KOPT-K1 (cell line): Measurements from ENCODE around the gene EHD4.

Source experiments
- H3K27ac ChIP-seq: fragments of 200-600 bp; sonication (generic); 2 replicates; pipeline ENCODE4 v1.5.1; 2016; ENCODE audit warnings: antibody characterized with exemption, mild to moderate bottlenecking, low read depth, low read length; ENCODE audit not compliant: poor library complexity, severe bottlenecking
- H3K36me3 ChIP-seq: fragments of 200-600 bp; sonication (generic); 2 replicates; pipeline ENCODE4 v1.5.1; 2017; ENCODE audit warnings: antibody characterized with exemption, mild to moderate bottlenecking, low read length, moderate library complexity; ENCODE audit not compliant: insufficient read depth
- H3K9me3 ChIP-seq: fragments of 200-600 bp; sonication (generic); 2 replicates; pipeline ENCODE4 v1.5.1; 2017; ENCODE audit warnings: antibody characterized with exemption, low read length, mild to moderate bottlenecking; ENCODE audit not compliant: insufficient read depth, poor library complexity, severe bottlenecking

The EHD4 gene

GRCh38 chr15:42001236-42001635 is 28.9 kb upstream of the EHD4 start:
- Histone ChIP-seq H3K36me3 (no peaks in the 10 kb centered on the region), H3K9me3 (no peaks in the 10 kb centered on the region)

DNA sequence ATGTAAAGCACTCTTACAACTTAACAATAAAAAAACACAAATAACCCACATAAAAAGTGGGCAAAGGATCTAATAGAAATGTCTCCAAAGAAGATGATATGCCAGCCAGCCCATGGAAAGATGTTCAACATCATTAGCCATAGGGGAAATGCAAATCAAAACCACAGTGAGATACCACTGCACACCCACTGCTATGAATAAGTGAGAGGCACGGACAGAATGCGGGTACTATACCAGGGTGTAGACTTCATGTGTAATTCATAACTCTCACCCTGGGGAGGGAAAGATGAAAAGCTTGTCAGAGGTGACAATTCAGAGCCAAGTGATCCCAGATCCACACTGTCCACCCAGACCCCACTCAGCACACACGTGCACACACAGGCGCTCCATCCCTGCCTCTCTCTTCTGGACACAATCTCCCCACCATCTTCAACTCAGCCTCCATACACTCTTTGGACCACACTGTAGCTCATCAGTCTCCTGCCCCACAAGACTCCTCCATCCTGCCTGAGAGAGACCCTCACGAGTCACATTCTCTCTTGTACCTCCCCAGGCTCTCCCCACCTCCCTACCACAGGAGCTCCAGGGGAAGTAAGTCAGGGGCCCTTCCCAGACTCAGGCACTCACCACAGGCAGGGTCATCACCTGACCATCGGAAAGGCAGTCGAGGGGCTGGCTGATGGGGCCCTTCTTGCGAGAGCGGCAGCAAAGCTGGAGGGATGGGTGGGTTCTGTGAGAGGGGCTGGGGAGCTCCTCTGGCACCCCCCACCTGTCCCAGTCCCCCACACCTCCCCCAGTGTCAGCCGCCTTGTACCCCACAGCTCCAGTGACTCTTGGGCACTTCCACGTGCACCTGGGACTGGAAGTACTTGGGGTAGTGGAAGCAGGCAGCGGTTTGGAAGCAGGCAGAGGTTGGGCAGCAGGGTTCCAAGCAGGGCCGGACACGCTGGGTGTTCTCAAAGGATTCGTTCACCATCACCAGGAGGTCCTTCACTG is 27.2 kb upstream of the EHD4 start:
- no peak overlapping the region for H3K27ac ChIP-seq
- H3K36me3 ChIP-seq = no peaks in the 10 kb centered on the region
- H3K9me3 ChIP-seq = no peaks in the 10 kb centered on the region

More at GRCh38 chr15:42001236-42001635, 28.9 kb upstream of the EHD4 start:
- no peak overlapping the region for H3K27ac ChIP-seq

DNA sequence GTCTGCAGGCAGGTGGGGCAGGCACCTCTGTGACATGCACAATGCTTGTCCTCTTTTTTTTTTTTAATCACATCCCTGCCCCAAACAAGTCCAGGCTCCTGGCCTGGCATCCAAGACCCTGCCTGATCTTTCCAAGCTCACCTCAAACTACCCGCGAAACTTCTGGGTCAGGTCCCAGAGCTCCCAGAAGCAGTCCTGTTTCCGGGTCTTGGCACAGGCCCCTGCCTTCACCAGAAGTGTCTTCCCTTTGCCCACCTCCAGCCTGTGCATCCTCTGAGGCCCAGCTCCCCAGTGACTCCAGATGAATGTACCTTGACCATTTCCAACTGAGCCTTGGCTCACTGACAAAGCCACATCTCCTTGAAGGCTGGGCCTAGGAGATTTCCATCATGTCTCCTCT is 25.5 kb upstream of the EHD4 start:
- no peaks in the 10 kb centered on the region for H3K36me3 ChIP-seq

GRCh38 chr15:41996921-41997592 is 24.7 kb upstream of the EHD4 start:
- Histone ChIP-seq H3K27ac (no peak overlapping the region), H3K9me3 (no peaks in the 10 kb centered on the region), H3K36me3 (no peaks in the 10 kb centered on the region)

More for the DNA sequence above, 25.5 kb upstream of the EHD4 start:
- H3K27ac ChIP-seq = no peak overlapping the region
- H3K9me3 ChIP-seq = no peaks in the 10 kb centered on the region

DNA sequence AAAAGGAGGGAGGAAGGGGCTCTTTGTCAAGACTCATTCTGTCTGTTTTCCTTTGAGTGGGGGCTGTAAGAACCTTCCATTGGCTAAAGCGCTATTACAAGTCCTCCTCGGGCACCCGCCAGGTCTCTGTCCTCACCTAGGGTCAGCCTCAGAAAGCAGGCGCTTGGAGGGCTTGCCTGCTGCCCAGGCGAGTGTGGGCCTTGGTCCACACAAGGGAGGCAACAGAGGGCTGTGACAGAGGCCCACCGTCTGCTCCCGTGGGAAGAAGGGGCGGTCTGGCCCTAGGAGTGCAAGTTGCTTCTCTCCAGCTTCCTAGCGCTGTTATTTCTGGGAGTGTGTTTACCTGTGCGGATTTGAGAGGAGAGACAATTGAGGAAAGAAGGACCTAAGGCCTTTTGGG is 24.0 kb upstream of the EHD4 start:
- no peaks in the 10 kb centered on the region for H3K9me3 ChIP-seq

GRCh38 chr15:41995476-41995855 is 23.1 kb upstream of the EHD4 start:
- no peaks in the 10 kb centered on the region for H3K36me3 ChIP-seq
- no peaks in the 10 kb centered on the region for H3K9me3 ChIP-seq
- no peak overlapping the region for H3K27ac ChIP-seq

More for the DNA sequence above, 24.0 kb upstream of the EHD4 start:
- H3K36me3 ChIP-seq = no peaks in the 10 kb centered on the region
- H3K27ac ChIP-seq = no peak overlapping the region

GRCh38 chr15:41994772-41995475 is 22.6 kb upstream of the EHD4 start:
- no peaks in the 10 kb centered on the region for H3K36me3 ChIP-seq
- H3K9me3 ChIP-seq = no peaks in the 10 kb centered on the region

DNA sequence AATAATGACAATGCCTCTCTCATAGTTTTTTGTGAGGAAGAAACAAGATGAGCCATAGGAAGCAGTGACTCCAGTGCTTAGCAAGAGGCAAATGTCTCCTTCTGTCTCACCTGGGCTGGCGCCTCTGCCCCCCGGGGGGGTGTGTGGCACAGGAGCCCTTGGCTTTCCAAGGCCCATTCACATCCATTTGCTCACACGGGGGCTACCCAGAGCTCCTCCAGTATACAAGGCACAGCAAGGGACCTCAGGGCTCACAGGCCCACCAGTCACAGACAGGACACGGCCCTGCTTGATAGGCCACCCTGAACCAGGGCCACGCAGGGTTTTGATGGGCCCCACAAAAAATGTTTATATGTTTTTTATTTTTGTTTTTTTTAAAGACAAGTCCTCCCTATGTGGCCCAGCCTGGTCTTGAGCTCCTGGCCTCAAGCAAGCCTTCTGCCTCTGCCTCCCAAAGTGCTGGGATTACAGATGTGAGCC is 21.9 kb upstream of the EHD4 start:
- Histone ChIP-seq H3K36me3 (no peaks in the 10 kb centered on the region), H3K27ac (no peak overlapping the region), H3K9me3 (no peaks in the 10 kb centered on the region)

More at GRCh38 chr15:41994772-41995475, 22.6 kb upstream of the EHD4 start:
- no peak overlapping the region for H3K27ac ChIP-seq

DNA sequence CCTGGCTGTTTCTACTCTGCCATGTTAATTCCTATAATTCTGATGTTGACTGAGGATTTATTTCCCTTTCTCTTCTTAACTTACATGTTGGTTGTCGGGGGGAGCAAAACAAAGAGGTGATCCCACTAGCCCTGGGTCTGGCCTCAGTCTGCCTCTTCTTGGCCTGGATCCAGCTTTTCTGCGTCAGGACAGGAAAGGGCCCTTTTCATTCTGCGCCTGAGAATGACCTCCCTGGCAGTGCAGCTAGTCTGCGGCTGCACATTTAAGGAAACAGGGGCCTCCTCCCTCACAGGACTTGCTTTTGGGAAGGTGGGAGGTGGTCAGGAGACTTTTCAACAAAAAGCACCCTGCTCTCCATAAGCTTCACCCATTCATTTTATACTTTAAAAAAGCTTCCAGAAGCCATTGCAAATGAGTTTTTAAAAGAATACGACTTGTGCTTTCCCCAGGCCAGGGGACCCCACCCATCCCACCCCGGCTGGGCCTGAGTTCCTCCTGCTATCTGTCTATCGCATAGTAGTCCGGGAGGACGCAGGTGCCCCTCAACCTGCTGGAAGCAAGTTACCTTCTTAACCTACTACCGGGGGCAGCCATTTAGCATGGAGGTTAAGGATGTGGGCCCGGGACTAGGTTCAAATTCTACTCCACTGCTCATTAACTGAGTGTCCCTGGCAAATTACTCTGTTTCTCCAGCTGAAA is 21.3 kb upstream of the EHD4 start:
- no peaks in the 10 kb centered on the region for H3K36me3 ChIP-seq
- no peak overlapping the region for H3K27ac ChIP-seq
- H3K9me3 ChIP-seq = no peaks in the 10 kb centered on the region

DNA sequence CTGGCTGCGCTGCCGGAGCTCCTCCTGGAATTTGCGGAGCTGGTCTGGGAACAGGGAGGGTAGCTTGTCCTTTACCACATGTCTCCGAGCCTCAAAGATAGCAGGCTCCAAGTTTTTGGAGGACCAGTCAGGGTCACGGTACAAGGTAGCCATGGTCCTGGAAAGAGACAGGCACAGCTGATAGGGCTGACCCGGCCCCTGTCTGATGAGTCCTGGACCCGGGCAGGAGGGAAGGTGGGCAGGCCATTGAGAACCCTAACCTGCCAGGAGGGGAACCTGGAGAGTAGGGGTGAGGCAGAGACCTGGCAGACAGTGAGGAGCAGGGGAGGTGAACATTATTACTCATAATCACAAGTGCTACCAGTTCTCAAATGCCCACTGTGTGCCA is 20.4 kb upstream of the EHD4 start:
- Histone ChIP-seq H3K27ac (no peak overlapping the region), H3K36me3 (no peaks in the 10 kb centered on the region), H3K9me3 (no peaks in the 10 kb centered on the region)

- Histone ChIP-seq H3K27ac (no peak overlapping the region), H3K9me3 (no peaks in the 10 kb centered on the region), H3K36me3 (no peaks in the 10 kb centered on the region)
Measured at GRCh38 chr15:41992151-41992802, 19.9 kb upstream of the EHD4 start.

GRCh38 chr15:41990691-41991090 is 18.3 kb upstream of the EHD4 start:
- no peak overlapping the region for H3K27ac ChIP-seq
- H3K9me3 ChIP-seq = no peaks in the 10 kb centered on the region
- no peaks in the 10 kb centered on the region for H3K36me3 ChIP-seq

- Histone ChIP-seq H3K27ac (no peak overlapping the region), H3K9me3 (no peaks in the 10 kb centered on the region), H3K36me3 (no peaks in the 10 kb centered on the region)
Measured at GRCh38 chr15:41990243-41990605, 17.9 kb upstream of the EHD4 start.

- no peaks in the 10 kb centered on the region for H3K36me3 ChIP-seq
- H3K9me3 ChIP-seq = no peaks in the 10 kb centered on the region
- H3K27ac ChIP-seq = no peak overlapping the region
Measured at GRCh38 chr15:41989573-41990242, 17.4 kb upstream of the EHD4 start.
